GM21360 (cell line): ENCODE measurements around the gene EHBP1.

Source experiments
- ATAC-seq: cut with Tn5 transposase; IDR thresholded peaks from one replicate; pipeline ENCODE4 v1.9.1; 2021; ENCODE audit warnings: mild to moderate bottlenecking, moderate library complexity; ENCODE audit not compliant: unreplicated experiment

Gene EHBP1

DNA sequence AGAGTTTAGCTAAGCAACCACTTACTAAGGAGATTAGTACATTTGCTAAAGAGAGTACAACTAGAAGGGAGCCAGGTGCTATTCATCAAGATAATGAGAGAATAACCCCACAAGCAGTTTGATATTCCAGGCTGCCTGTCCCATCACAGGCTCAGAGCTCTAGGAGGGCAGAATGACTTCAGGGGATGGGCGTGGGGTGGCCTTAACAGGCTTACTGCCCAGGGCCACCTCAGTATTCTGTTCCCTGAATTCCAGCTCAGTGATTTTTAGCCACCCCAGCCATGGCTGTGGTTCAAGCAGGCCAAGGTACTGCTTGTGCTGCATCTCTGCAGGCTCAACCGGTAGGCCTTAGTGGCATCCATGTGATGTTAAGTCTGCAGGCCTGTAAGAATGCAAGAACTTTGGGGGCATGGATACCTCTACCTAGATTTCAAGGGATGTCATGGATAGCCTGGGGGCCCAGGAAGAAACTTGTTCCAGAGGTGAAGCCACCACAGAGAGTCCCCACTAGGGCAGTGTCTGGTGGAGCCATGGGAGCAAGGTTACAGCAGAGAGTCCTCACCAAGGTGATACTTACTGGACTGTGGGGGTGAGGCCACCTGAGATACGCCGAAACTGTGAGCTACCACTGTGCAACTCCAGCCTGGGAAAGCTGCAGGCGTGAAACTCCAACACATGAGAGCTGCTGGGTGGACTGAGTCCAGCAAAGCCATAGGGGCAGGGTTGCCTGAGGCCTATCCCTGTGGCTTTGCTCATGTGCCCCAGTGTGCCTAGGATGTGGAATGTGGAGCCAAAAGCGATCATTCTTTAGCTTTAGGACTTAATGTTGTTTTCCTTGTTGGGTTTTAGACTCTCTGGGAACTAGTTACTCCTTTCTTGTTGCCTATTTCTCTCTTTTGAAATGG, 107.7 kb downstream of the EHBP1 start:
- ATAC-seq = no peak

DNA sequence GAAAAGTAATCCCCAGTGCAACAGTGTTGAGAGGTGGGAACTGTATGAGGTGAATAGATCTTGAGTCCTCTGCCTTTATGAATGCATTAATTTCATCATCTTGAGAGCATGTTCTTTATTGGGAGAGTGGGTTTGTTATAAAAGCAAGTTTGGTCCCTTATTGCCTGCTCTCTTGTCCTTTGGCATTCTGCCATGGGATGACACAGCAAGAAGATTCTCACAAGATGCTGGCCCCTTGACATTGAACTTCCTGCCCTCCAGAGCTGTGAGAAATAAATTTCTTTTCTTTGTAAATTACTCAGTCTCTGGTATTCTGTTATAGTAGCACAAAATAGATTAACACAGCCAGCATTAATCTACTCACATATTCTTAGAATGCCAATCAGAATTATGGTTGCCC, 108.6 kb downstream of the EHBP1 start:
- no peak for ATAC-seq

- no peak for ATAC-seq
Observed at GRCh38 chr2:62817348-62817747, 111.8 kb downstream of the EHBP1 start.

GRCh38 chr2:62817995-62818713, 112.6 kb downstream of the EHBP1 start:
- ATAC-seq = no peak

- ATAC-seq = no peak
Observed at GRCh38 chr2:62822549-62822948, 117.0 kb downstream of the EHBP1 start.

GRCh38 chr2:62824388-62824787, 118.9 kb downstream of the EHBP1 start:
- no peak for ATAC-seq

DNA sequence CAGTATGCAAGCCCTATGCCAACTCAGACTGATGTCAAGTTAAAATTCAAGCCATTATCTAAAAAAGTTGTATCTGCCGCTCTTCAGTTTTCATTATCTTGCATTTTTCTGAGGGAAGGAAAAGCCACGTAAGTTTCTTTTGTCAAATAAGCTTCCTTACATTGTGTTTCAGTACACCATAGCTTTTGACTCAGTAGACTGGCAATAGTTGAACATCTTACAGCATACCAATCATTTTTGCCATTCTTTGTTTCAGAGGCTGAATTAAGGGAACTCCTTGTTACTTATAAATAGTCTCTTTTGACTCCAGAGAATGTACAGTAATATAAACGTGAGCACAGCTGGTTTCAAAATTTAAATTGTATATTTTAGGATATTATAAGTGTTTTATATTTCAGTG, 120.6 kb downstream of the EHBP1 start:
- ATAC-seq = no peak

- ATAC-seq = no peak
Observed at GRCh38 chr2:62826953-62827675, 121.6 kb downstream of the EHBP1 start.

GRCh38 chr2:62831729-62832128, 126.2 kb downstream of the EHBP1 start:
- ATAC-seq = no peak

GRCh38 chr2:62844311-62845090, 139.0 kb downstream of the EHBP1 start:
- ATAC-seq = no peak

DNA sequence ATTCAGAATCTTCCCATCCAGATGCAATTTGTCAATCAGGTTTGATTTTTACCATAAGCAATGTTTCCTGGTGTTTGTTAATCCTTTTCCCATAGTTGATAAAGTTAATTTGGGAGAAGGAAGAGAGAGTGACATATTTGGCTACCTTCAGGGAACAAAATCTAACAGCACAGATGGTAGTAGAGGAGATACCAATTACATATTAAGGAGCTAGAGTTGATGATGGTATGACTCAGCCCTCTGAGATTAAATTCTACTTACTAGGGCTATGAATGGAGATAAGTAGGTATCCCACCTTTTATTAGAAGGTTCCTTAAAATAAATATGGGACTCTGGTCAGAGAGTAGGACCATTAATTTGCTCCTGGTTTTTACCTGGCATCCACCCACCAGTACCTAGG, 139.7 kb downstream of the EHBP1 start:
- ATAC-seq = no peak

DNA sequence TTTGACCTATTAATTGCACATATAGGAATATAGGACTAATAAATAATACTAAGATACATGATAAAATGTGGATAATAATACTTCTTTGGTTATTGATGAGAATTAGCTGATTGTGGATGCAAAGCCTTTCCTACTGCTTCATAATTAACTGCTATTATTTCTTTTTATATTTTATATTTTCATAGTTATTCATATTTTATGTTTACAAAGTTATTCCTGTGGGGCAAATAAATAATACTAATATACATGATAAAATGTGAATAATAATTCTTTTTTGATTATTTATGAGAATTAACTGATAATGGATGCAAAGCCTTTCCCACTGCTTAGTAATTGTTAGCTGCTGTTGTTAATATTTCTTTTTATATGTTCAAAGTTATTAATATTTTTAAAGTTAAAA, 146.7 kb downstream of the EHBP1 start:
- no peak for ATAC-seq

DNA sequence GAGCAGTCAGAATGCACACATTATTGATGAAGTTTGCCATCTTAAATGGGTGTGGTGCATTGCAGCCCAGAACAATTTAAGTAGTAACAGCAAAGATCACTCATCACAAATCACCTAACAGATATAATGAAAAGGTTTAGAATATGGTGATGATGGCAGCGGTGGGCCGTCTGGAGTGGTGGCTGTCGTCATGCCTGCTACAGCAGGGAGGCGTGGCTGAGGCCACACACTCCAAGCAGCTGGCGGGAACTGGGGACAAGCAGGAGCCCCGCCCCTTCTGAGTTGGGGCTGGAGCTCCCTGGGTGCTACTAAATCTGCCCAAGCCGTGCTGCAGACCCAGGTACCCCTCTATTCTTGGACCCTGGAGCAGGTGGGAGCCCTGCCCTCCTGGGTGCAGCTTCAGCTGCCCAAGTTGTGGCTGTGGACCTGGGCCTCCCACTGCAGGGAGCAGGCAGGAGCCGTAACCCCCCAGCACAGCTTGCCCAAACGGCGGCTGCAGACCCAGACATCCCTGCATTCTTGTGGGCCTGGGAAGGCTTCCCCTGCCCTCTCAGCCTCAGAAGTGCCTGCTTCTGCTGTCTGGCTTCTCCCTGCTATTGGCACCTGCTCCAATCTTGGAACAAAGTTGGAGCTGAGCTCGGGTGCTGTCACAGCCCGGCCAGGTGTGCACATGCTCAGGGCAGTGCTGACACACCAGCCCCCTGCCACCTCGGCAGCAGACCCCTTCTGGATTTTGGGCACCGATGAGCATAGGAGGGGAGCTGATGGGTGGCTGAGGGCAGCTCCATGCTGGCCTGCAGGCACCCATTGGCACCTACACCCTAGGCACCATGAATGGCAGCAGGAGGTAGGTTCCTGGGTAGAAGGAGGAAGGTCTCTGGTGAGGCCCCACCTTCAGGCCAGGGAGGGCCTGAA, 149.3 kb downstream of the EHBP1 start:
- ATAC-seq = no peak

- no peak for ATAC-seq
Observed at GRCh38 chr2:62856228-62857040, 150.9 kb downstream of the EHBP1 start.

DNA sequence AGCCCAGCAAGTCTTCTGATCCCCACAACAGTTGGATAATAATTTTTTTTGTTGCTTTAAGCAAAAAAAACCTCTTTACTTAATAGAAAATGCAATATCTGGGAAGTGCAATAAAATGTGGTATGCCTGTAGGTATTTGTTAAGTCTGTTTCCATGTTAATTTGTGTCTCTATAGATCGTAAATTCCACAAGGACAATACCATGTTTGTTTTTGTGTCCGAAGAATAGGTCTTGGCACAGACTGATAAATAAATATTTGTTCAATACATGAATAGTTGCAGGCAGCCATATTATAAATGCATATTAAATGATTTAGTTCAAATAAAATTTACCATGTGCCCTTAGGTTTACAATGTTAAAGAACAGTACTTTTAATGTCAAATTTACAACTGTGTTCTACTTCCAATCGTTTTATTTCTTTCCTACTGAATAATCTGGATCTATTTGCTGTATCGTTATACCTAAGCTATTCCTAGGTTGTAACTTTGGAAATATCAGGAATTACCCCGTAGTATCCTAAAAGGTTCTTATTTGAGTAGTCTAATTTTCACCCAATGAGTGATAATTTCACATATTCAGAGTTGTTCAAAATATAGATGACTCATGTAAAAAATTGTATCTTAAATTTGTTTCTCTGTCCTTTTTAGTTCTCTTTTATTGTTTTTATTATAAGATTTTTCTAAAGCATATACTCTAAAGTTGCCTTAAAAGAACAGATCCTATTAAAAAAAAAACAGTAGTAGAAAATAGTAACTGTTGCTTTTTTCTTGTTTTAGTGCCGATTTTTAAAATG, 151.8 kb downstream of the EHBP1 start:
- no peak for ATAC-seq

DNA sequence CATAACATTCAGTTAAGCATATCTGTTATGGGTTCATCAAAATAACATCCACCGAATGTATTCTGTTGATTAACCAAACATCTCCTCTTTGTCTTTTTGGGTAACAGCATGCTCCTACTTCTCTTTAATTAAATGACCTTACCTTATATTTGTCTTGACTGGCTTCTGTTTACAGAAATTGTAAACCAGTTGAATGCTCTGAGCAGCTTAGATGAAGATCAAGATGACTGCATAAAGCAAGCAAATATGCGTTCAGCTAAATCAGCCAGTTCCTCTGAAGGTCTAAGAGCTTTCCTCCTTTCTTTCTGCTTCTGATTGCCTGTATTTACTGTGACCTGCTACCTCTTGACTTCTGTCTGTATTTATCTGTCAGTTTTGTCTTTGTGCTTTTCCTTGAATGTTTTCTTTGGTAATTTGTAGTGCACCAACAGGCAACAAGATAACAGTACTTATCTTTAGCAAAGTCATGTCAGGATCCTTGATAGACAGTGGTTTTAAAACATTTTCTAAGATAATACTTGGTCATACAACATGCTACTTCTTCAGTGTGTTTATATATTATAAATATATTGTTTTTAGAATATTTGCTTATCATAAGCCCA, 152.8 kb downstream of the EHBP1 start:
- no peak for ATAC-seq

- no peak for ATAC-seq
Observed at GRCh38 chr2:62868947-62869346, 163.4 kb downstream of the EHBP1 start.

DNA sequence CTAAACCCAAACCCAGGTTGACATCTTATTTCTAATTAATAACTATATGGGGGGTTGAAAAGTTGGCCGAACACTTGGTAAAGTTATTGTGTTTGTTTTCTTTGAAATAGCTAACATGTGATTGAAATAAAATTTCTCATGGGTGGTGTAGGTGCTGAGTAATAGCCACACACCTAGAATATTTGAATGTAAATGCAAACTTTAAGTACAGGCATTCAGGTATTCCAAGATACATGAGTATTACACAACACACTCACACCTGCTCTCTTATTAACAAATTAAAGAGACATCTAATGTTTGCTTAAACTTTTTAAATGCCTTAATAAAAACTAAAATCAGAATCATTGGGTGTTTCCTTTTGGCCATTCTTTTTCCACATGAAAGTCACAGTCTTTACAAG, 165.5 kb downstream of the EHBP1 start:
- ATAC-seq = no peak
